NCI-H146 treated with DMSO at 0.1 percent for 48 hours (cell line): ENCODE data around the gene IP6K1.
"Not testable (repeated sequence)": the region's sequence is repeated elsewhere in the genome, so short reads cannot be mapped to it uniquely, and the experiment has no call there.

Source experiments
- DNase-seq: peaks from one replicate; lab custom pipeline; 2025; ENCODE audit not compliant: unreplicated experiment; lab: John Stamatoyannopoulos, UW

Gene IP6K1

GRCh38 chr3:49769286-49769915, 16.9 kb downstream of the IP6K1 start:
- no peak for DNase-seq

DNA sequence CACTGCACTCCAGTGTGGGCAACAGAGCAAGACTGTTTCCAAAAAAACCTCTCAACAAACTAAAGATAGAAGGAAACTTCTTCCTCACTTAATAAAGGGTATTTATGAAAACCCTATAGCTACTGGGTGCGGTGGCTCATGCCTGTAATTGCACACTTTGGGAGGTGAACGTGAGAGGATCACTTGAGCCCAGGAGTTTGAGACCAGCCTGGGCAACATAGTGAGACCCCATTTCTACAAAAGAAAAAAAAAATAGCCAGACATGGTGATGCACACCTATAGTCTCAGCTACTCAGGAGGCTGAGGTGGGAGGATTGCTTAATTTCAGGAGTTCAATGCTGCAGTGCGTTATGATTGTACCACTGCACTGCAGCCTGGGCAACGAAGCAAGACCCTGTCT, 22.4 kb downstream of the IP6K1 start:
- no peak for DNase-seq

DNA sequence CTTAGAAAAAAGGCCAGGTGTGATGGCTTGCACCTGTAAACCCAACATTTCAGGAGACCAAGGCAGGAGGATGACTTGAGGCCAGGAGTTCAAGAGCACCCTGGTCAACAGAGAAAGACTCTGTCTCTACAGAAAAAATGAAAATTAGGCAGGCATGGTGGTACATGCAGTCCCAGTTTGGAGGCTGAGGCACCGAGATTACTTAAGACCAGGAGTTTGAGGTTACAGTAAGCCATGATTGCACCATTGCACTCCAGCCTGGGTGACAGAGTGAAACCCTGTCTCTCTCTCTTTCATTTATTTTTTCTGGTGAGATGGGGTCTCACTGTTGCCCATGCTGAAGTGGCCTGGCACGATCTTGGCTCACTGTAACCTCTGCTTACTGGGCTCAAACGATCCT, 24.7 kb downstream of the IP6K1 start:
- DNase-seq: no peak

DNA sequence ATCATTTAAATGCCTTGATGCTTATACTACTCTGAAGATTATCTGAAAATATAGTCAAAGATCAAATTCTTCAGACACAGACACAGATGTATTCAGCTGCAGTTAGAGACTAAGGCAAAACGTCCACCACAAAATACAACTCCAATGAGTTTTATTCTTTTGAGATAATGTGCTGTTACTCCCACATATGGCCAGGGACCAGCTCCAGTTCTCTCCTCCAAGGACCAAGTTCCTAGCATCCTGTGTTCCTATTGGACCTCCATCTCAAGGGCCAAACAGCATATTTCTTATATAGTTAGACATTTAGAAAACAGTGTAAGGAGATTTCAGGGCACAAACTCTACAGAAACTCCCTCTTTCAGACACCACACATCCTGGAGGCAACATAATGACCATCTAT, 27.1 kb downstream of the IP6K1 start:
- no peak for DNase-seq

DNA sequence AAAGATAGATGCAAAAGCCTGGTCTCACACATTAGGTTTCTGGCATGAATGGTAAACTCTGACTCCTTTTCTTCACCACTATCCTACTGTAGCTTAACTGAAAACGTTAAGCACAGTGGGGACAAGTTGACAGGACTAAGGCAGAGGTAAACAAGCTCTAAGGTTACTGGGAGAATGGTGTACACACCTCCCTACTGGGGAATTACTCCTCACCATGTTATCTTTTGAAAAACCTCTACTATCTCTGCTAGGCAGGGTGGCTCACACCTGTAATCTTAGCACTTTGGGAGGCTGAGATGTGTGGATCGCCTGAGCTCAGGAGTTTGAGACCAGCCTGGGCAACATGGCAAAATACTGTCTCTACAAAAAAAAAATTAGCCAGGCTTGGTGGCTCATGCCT, 29.1 kb downstream of the IP6K1 start:
- no peak for DNase-seq

DNA sequence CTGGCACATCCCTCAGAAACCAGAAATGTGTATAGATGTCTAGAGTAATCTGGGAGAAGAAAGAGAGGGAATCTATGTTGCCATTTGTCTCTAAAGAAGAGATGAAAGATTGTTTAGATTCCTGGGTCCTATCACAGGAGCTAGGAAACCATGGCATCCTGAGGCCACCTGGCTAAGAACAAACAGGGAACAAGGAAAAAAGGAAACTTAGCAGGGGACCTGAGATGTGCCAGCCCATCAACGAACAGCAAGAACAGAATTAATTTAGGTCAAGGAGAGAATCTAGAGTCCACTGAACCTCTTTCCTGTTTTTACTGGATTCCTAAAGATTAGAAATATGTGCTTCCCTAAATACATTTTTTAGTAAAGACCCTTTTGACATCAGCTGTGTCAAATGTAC, 30.3 kb downstream of the IP6K1 start:
- DNase-seq: no peak

- DNase-seq: no peak
Observed at GRCh38 chr3:49754536-49754935, 31.8 kb downstream of the IP6K1 start.

DNA sequence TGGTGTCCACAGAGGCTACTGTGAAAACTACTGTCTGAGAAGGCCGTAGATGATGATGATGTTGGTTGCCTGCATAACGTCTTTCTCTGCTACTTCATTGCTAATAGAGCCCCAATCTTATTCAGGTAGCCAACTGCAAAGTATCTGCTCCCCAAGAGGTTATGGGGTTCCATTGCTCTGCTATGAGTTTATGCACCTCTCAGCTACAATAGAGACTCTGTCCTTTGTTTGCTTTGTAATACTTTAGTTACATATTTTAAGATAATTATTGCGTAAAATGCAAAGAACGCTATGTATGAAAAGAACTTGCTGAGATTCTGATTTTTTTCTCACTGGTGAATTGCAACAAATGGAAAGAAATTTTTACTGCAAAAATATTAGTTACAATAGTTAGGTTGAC, 34.8 kb downstream of the IP6K1 start:
- no peak for DNase-seq

DNA sequence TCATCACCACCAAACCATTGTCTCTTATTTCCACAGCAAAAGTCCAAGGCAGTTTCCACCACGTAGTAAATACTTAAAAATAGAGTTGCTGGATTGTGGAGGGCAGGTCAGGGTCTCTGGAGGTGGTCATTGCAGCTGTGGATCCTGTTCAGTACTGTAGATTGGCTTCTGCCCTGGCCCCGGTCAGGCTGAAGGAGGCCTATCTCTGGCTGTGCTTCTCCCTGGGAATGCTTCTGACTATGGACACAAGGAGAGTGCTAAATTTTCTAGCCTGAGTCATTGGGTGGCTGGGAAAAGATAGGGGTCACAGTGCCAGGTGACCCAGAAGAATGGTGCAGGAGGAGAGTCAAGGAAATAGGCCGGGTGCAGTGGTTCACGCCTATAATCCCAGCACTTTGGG, 36.3 kb downstream of the IP6K1 start:
- DNase-seq: no peak

- DNase-seq: not testable (repeated sequence)
Observed at GRCh38 chr3:49748874-49749273, 37.5 kb downstream of the IP6K1 start.

DNA sequence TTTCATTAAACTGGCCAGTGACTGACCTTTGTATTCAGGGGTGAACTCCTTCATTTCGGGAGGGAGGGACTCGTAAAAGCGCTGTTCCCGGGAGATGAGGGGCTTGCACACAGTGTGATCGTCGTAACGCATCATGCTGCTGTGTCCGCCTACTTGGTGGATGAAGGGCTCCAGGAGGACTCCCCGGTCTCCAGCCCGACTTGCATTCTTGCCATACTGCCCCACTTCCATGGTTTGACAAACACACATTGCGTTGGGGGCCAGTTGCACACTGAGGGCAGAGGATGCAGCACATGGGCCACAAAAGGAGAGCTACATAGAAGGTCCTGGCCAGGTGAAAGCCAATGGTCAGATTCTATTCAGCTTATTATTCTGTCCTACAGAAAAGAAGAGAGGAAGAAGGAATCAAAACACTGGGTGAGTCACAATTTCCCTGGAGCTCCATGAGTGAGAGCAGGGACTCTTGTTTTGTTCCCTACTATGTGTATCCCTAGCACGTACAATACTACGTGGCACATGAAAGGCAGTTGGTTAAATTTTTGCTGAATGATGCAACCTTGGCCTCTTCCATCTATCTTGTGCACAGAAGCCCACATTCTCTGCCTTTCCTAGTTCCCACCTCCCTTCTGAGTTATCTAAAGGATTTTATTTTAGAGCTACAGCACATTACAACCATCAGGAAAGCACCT, 38.4 kb downstream of the IP6K1 start:
- no peak for DNase-seq

- DNase-seq: no peak
Observed at GRCh38 chr3:49745986-49746385, 40.4 kb downstream of the IP6K1 start.

GRCh38 chr3:49740427-49740826, 45.9 kb downstream of the IP6K1 start:
- DNase-seq: no peak

GRCh38 chr3:49738067-49738713, 48.2 kb downstream of the IP6K1 start:
- DNase-seq: no peak

DNA sequence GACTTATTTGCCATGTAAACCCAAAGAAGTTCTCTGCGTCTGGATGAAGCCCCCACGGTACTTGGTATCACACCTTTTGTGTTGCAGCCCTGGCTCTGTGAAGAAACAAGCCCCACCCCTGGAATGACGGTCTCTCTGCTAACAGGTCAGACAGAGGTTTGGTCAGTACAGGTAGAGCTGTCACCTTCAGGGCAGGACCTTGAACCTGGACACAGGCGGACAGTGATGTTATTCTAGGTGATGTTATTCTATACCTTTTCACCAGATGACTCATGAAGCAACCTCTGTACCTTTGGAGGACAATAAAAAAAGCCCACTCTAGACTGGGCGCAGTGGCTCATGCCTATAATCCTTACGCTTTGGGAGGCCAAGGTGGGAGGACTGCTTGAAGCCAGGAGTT, 51.6 kb downstream of the IP6K1 start:
- no peak for DNase-seq

DNA sequence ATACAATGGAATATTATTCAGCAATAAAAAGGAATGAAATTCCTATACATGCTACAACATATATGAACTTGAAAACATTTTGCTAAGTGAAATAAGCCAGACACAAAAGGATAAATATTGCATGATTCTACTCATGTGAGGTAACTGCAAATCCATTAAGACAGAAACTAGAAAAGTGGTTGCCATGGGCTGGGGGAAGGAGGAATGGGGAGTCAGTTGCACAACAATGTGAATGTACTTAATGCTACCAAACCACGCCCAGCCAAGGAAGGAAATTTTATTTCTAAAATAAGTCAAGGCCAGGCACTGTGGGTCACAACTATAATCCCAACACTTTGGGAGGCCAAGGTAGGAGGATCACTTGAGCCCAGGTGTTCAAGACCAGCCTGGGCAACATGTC, 52.8 kb downstream of the IP6K1 start:
- DNase-seq: no peak

DNA sequence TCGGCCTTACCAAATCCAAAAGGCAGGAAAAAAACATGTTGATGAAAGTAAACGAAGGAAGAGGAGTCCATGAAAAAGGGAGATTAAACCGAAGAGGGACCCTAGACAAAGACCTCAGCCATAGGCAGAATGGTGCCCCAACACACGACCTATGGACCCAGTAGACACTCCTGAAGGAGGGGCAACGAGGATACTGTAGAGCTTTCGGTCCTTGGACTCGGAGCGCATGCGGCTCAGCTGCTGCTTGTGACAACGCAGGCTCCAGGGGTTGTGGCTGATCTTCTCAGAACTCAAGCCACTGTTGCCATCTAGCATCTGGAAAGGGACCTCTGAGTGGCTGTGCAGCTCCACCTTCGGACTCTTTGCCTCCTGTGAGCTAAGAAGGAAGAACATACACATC, 53.7 kb downstream of the IP6K1 start:
- DNase-seq: no peak

DNA sequence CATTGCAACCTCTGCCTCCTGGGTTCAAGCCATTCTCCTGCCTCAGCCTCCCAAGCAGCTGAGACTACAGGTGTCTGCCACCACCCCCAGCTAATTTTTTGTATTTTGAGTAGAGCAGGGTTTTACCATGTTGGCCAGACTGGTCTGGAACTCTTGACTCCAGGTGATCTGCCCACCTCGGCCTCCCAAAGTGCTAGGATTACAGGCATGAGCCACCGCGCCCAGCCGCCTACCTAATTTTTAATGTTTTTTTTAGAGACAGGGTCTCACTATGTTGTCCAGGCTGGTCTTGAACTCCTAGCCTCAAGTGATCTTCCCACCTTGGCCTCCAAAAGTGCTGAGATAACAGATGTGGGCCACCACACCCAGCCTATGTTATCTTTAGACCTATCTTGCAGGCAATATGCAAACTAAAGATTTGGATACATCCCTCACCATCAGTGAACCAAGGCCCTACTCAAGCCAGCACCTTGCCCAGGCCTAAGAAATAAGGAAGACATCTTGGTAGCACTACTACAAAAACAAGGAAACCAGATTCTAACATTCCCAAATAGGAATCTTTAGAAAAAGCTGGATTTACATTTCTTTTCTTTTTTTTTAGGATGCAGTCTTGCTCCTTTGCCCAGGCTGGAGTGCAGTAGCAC, 56.3 kb downstream of the IP6K1 start:
- no peak for DNase-seq

DNA sequence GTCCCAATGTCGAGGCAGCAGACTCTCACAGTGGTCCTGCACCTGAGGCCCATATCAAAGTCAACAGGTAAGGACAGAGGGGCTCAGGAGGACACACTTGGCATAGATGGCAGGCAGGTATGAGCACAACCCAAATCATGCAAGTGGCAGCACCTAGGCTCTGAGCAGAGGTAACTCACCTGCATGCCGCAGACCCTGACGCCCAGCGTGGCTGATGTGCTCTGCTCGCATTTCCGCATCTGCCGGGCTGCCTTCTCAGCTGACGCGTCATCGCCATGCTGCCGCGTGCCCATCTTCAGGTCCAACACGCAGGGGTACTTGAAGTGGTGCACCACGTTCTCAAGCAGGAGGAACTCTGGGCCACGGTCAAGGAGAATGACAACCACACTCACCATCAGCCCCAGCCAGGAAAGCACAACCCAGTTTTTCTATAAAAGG, 58.4 kb downstream of the IP6K1 start:
- no peak for DNase-seq

DNA sequence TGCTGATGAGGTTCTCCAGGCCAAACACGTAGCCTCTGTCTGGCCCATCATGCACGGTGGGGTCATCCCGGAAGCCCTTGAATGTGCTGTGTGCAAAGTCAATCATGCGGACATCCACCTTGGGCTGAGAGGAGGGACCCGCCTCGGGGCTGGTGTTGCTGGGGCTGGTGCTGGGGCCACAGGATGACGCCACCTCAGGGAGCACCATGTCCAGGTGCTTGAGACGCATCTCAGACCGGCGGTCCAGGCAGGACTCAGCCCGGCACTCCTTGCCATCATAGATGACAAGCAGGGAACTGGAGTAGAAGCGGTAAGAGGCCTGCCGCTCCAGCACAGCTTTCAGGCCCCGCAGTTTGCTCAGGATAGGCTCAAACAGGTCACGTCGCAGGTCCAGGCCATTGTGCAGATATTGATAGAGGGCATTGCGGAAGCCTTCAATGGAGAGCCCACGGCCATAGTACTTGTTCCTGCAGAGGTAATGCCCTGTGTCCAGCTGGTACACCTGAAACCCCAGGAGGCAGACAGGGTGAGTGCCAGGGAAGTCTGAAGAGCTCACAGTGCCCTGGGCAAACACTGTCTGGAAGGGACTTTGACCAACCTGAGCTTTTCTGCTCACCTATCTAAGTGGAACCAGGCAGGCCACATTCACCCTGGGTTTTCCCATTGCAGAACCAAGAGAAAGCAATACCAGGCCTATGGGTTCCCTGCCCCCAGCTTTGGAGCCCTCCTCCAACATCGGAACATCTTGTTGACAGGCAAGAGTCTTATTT, 59.0 kb downstream of the IP6K1 start:
- no peak for DNase-seq
